GM18517 (cell line): ENCODE measurements around the gene RBPJL.

Experiments used
- ATAC-seq: cut with Tn5 transposase; IDR thresholded peaks from one replicate; pipeline ENCODE4 v1.9.1; 2021; ENCODE audit warnings: mild to moderate bottlenecking, moderate library complexity; ENCODE audit not compliant: unreplicated experiment

The RBPJL gene

DNA sequence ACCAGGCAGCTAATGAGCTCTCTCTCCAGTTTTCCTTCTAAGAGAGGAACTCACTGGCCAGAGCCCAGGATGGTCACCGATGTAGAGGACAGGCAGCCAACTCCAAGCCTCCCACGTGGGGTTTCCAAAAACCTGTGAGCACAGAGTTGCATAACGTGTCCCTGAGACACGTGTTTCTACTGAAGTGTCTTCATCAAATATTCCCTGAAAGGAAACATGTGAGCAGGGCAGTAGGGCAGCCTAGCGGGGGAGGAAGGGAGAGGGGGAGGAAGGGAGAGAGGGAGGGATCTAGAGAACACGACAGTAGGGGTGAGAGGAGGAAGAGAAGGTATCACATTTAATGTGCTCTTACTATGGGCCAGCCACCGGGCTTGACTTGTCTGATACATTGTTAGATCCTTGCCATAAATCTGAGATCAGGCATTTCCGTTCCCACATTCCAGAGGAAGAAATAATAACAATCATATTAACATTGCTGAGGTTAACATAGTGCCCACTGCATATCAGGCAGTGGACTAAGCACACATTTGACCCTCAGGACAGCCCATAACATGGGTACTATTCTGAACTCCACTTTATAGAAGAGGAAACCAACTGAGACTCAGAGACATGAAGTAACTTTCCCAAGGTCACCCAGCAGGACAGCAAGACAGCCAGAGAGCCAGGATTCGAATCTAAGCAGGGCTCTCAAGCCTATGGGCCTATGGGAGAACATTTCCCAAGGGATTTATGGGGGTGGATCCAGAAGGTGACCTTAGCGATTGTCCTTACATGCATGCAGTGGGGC lies 51.8 kb downstream of the RBPJL start:
- ATAC-seq: no peak

- ATAC-seq: no peak
Observed at GRCh38 chr20:45359069-45359405, 52.4 kb downstream of the RBPJL start.

GRCh38 chr20:45359406-45360148 lies 52.9 kb downstream of the RBPJL start:
- ATAC-seq: no peak

DNA sequence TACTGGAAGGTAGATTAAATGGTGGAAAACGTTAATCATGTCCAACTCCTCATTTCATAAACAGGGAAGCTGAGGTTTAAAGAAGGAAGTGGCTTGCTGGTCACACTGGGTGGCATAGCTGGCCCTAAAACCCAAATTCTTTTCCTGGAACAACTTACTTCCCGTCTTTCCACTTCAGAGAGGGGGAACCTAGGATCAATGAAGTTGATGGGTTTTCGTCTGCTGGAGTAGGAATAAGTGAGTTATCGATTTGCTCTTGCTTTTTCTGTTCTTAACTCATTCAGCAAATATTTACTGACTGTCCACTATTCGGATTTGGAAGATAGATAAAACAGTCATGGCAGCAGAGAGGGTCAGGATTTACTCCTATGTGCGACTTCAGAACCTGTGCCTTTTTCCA lies 55.2 kb downstream of the RBPJL start:
- no peak for ATAC-seq

DNA sequence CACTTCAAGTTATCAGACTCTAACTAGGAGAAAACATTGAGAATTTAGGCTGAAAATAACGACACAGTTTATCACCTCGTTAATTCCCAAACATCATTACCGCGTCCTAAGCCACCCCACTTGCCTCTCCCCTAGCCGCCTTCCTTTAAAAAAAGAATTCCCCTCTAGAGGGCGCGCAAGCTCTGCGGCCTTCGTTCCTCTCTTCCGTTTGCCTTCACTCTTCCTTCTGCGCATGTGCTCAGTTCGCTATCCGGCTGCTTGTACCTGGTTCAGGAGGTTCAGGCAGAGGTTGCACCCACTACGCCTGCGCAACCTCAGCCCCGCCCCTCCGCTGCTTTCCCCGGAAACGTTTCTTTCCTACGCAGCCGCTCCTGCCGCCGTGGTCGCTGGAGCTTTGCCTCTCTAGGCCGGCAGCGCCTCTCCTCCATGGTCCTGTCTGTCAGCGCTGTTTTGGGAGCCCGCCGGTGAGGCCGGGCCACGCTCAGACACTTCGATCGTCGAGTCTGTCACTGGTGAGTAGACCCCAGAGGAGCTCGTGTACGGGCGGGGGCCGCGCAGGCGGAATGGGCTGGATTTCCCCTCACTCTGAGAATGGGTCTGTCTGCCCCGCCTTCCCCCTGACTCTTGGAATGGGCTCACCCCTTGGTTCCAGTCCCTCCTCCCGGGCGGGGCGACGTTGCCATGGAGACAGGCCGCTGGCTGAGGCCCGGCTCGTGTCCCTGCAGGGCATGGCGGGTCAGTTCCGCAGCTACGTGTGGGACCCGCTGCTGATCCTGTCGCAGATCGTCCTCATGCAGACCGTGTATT lies 56.4 kb downstream of the RBPJL start, which contains the start of gene SYS1:
Gene SYS1 (plus strand): TSS at position 353 of the 807 bp plus-strand sequence. CDS start 376 bp downstream, at position 729.
- peak; percentile 87 for ATAC-seq

DNA sequence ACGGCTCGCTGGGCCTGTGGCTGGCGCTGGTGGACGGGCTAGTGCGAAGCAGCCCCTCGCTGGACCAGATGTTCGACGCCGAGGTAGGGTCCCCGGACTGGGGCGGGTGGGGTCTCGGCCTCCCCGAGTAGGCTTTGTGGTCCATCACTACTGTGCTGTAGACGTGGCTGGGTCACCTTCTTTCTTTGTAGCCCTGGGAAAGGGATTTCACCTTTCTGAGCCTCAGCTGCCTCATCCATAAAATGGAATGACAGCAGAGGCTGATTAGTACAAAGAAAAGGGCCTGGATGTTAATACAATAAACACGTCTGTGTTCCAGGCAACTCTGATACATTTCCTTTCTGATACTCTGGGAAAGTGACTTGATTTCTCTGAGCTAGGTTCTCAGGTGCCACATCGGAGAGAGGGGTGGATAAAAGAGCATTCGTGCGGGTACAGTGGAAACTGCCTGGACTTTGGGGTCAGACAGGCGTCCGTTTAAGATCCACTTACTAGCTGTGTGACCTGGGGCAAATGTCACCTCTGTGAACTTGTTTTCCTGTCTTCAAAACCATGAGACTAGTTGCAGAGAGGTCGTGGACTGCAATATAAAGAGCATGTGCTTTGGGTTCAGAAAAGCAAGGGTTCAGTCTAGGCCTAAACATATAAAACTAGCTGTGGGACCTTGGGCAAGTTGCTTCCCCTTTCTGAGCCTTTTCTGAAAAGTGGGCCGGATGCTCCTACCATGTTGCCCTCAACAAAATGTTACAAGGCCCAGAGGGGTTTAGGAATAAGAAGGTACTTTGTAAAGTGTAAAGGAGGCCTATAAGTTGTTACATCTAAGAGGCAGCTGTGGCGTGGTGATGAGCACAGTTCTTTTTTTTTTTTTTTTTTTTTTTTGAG lies 57.2 kb downstream of the RBPJL start:
- no peak for ATAC-seq

DNA sequence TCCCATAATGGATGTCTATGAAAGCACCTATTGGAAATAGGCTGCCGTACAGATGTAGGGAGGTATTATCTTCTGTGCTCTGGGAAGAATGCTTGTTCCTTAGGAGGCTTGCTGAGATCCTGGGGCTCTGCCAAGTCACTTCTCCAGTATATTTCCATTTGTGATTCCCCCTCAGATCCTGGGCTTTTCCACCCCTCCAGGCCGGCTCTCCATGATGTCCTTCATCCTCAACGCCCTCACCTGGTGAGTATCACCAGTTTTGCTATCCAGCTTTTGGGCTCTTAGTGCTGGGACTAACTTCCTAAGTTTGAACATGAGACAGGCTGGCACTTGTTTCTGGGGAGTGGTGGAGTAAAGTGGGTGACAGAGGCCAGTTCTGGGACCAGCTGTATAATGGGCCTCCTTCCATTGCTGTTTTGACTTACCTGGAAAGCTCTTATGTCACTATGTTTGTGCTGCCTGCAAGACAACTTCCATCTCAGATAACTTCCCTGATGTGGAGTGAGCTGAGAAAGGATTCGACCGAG lies 58.9 kb downstream of the RBPJL start:
- ATAC-seq: no peak

DNA sequence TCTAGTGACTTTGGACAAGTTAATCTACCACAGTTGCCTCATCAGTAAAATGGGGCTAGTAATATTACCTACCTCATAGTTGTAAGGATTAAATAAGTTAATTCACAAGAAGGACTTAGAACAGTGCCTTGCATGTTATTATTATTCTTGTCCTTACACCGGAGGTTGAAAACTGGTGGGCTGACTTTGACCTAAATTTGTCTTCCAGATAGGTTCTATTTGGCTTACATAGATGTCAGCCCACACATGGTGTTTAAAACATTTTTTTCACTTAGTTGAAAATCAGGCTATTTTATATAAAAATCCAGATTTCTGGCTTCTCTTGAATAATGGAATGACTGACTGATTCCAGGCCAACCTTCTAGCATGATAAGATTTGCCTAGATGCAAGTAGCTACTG lies 59.6 kb downstream of the RBPJL start:
- no peak for ATAC-seq

DNA sequence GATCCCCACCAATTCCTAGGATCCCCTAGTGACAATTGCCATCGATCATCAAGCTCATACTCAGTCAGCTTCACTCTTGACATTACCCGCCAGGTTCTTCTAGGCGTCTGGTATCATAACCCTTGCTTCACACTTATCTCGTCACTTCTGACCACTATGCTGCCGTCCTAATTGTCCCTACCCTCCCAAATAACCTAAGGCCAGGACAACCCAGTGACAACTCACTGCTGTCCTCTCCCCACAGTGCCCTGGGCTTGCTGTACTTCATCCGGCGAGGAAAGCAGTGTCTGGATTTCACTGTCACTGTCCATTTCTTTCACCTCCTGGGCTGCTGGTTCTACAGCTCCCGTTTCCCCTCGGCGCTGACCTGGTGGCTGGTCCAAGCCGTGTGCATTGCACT lies 60.0 kb downstream of the RBPJL start:
- no peak for ATAC-seq

DNA sequence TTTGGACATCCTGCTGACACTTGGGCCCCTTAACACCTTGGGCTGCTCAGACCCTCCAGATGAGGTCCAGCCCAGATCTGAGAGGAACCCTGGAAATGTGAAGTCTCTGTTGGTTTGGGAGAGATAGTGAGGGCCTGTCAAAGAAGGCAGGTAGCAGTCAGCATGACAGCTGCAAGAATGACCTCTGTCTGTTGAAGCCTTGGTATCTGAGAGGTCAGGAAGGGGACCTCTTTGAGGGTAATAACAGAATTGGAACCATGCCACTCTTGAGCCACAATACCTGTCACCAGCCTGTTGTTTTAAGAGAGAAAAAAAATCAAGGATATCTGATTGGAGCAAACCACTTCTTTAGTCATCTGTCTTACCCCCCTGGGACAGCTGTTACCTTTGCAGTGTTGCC lies 60.5 kb downstream of the RBPJL start:
- ATAC-seq: no peak
